ENCODE results near the gene GSTM4.
"Not testable (repeated sequence)": the region's sequence is repeated elsewhere in the genome, so short reads cannot be mapped to it uniquely, and the experiment has no call there.

The GSTM4 gene

GRCh38 chr1:109637446-109637845 is 18.5 kb upstream of the GSTM4 start:
- DNase-seq (ENCODE audit: low read depth), result no peak

GRCh38 chr1:109639063-109639840 is 16.6 kb upstream of the GSTM4 start:
- DNase-seq (ENCODE audit: low read depth), result no peak

GRCh38 chr1:109639841-109640184 is 16.1 kb upstream of the GSTM4 start:
- no peak for DNase-seq (ENCODE audit: low read depth)

DNA sequence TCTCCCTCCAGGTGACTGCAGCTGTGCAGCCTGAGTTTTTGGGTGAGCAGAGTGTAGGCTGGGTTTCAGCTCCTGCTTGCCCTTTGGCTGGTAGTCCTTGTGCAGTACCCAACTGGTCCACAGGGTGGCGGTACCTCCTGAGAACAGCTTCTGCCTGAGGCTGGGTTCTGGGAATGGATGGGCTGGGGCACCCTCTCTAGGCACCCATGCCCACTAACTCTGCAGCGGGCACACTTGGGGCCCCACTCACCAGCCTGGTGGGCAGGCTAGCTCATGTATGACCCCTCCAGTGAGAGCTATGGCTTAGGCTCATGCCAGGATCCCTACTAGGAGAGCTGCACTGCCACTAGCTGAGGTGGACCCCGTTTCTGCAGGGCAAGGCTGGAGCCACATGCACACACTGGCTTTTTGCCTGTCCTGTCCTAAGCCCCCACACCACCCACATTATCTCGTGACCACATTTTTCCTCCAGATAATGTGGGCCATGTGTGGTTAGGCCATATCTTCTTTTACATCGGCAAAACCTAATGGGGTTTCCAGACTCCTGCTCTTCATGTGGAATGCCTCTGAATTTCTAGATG is 15.5 kb upstream of the GSTM4 start:
- DNase-seq (ENCODE audit: low read depth), result peak; percentile 90

DNA sequence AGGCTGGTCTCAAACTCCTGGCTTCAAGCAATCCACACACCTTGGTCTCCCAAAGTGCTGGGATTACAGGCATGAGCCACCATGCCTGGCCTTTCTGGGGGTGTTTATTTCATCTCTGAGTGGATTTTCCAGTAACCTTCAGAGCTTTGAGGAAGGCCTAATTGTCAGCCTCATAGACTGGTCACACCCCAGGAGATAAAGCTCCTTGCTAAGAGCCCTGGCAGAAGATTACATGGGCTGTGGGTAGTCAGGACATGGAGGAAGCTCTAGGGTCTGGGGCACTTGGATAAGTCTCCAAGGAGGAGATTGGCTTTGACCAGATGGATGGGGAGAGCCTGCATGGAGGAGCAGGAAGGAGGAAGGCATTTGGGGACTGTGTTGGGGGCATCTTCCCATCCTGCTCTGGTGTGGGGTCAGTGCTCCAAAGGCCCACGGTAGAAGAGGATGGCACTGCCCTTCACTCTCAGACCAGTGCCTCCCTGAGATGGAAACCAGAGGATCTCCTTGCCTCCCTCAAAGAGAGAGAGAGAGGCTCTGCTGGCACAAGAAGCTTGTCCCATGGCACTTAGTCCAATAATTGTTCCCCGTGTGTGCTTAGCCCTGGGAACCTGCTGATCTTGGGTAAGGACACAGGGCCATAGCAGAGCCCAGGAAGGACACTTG is 14.7 kb upstream of the GSTM4 start:
- DNase-seq (ENCODE audit: low read depth), result no peak

- no peak for DNase-seq (ENCODE audit: low read depth)
These were observed 14.0 kb upstream of the GSTM4 start for GRCh38 chr1:109641861-109642260.

- no peak for DNase-seq (ENCODE audit: low read depth)
These were observed 13.3 kb upstream of the GSTM4 start for GRCh38 chr1:109642626-109643025.

- peak; percentile 84 for DNase-seq (ENCODE audit: low read depth)
These were observed 12.3 kb upstream of the GSTM4 start for GRCh38 chr1:109643385-109644230.

DNA sequence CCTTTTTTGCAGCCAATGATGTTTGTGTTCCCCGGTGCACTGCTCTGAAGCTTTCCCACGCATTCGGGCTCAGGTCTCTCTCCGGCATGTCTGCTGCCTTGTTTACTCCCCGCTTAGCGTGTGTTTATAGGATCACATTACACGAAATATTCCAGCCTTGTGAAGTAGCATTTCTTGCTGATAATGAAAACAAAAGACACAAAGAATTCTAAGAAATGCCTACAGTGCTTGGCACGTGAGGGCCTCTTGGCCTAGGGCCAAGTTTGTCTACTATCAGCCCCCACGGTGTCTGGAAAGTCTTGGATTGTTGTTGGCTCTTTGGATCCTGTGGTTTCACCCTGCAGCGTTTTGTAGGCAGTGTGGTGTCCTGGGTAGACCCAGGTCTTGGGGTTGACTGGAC is 11.2 kb upstream of the GSTM4 start:
- no peak for DNase-seq (ENCODE audit: low read depth)

DNA sequence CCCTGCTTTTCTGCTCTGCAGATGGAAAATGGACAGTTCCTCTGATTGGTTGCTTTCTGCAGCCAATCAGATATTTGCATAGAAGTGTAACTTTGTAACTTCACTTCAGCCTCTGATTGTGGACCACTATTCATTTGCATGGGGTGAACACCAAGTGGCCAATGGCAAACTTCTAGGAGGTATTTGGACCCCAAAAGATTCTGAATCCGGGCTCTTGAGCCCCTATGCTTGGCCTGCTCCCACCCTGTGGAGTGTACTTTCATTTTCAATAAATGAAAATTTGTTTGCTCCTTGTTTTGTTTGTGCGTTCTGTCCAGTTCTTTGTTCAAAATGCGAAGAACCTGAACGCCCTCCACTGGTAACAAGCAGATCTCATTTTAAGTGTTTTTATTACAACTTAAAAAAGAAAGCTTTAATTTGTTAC is 6.4 kb upstream of the GSTM4 start:
- DNase-seq (ENCODE audit: low read depth), result no peak

DNA sequence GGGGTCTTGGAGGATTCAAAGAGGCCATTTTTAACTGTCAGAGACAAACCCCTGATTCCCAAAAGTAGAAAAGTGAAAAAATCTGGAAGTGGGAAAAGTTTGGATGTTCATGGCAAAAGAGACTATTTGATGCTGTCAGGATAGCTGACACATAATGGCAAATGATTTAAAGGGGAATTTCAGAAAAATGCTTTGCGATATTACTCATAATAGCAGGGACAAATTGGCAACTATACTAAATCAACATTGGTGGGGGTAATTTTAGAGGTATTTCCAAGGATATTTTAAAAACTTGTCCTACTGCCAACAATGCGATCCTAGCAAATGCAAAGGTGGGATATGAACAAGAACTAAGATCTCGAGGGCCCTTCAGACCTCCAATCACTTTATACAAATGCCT is 5.3 kb upstream of the GSTM4 start:
- DNase-seq (ENCODE audit: low read depth), result no peak

GRCh38 chr1:109652402-109652801 is 3.5 kb upstream of the GSTM4 start:
- no peak for DNase-seq (ENCODE audit: low read depth)

GRCh38 chr1:109653306-109653705 is 2.6 kb upstream of the GSTM4 start:
- DNase-seq (ENCODE audit: low read depth), result no peak

DNA sequence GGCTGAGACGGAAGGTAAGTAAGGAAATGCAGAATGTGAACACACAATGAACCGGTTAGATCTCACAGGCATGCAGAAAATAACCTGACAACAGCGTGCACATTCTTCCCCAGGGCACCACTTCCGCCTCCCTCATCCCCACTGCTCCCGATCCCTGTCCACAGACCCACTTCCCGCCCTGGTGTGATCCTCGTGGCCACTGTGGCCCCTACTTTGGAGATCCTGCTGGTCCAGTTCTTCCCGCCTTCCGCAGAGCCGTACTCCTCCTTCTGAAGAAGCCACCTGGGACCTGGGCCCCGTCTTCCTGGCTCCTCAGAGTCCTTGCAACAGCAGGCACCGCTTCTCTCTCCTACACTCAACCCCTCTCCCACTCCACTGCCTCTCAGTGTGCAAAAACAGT is 1.4 kb upstream of the GSTM4 start:
- no peak for DNase-seq (ENCODE audit: low read depth)

DNA sequence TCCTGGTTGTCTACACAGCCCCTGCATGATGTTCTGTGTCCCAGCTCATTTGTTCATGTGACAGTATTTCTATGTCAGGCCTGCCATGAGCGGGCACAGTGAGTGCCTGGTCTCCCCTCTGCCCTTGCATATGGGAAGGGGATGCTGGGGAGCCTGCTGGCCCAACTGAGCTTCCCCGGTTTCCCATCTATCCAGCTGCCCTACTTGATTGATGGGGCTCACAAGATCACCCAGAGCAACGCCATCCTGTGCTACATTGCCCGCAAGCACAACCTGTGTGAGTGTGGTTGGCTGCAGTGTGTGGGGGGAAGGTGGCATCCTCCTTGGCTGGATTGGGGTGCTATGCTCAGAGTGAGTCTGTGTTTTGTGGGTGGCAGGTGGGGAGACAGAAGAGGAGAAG is 1.5 kb downstream of the GSTM4 start:
- DNase-seq (ENCODE audit: low read depth), result no peak

DNA sequence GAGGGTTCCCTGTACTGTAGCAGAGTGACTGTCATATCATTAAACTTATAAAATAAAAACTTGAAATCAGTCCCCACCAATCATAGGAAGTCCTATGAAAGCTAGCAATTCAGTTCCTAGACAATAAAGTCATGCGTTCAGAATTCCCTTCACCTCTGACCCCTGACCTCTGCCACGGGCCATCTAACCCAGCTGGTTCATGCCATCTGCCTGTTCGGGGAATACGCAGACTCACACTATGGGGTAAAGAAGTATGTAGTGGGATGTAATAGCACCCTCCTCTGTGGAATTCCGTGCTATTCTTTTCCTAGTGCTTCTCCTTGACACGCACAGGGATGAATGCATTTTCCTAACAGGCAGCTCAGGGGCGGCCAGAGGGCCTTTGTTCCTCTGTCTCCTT is 2.1 kb downstream of the GSTM4 start:
- DNase-seq (ENCODE audit: low read depth), result no peak

DNA sequence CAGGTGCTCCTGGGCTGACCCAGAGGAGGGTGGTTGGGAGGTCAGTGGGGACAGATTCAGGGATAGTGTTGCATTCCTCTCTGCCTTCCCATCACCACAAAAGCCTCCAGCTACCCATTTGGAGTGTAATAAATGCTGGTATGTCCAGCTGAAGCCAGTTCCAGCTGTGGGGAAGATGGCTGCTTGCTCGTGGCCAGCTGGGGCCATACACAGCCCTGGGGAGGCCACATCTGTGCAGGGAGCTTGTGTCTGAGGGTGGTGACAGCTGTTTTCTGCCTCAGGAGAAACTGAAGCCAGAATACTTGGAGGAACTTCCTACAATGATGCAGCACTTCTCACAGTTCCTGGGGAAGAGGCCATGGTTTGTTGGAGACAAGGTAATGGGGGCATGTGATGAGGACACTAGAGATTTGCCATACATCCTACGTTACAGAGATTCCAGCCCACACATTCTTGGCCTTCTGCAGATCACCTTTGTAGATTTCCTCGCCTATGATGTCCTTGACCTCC is 2.7 kb downstream of the GSTM4 start:
- DNase-seq (ENCODE audit: low read depth), result no peak

- DNase-seq (ENCODE audit: low read depth), result no peak
These were observed 3.2 kb downstream of the GSTM4 start for GRCh38 chr1:109659145-109659544.

DNA sequence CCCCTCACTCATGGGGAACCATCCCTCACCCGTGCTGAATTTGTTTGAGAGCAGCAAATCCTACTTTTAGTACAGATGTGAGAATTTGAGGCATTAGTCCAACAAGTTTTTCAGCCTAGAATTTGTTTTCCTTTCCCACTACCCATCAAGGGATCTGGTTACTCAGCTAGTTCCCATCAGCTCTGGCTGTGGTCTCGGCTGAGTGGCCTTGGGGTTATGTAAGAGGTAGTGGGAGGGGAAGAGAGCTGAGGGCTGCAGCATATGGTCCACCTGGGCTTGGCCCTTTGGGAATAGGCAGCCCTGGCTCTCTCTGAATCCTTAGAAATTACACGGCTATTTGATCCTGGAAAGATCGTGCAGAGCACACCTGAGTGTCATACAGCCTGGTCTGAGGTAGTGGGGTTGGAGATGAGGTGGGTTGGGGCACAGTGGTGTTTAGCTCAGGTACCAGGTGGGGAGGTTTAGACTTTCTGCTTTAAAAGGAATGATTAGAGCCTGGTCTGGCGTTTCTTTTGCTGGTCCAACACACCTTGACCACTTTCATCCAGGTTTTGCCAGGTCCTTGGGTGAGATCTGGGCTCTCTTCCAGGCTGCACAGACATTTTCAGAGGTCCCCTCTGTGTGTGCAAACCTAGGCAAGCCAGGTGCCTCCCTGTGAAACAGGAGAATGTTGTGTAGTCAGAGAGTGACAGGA is 4.2 kb downstream of the GSTM4 start:
- no peak for DNase-seq (ENCODE audit: low read depth)

DNA sequence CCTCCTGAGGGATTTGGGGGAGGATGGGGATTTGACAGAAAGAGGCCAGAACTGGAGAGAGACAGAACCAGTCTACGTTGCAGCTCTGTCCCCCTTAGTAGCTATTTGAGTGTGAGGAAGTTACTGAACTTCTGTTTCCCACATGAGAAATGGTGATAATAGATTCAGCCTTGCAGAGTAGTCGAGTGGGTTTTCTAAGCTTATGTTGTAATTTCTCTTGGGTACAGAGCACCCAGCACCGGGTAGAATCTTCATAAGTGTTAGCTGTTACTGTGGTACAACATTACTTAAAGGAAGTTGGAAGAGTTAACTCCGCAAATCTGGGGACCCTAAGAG is 4.8 kb downstream of the GSTM4 start:
- DNase-seq (ENCODE audit: low read depth), result not testable (repeated sequence)

- no peak for DNase-seq (ENCODE audit: low read depth)
These were observed 5.5 kb downstream of the GSTM4 start for GRCh38 chr1:109661391-109661790.

GRCh38 chr1:109664671-109665070 is 8.8 kb downstream of the GSTM4 start:
- no peak for DNase-seq (ENCODE audit: low read depth)

Data from activated gamma-delta T cell treated with anti-CD3 and anti-CD28 coated beads, Interleukin-2, amount 50 U/mL, for 16 hours (primary cell).